A673 (cell line): Measurements from ENCODE around the gene BGN.

ENCODE experiments used
- EZH2 ChIP-seq: fragments of 200-600 bp; sonication (generic); IDR thresholded peaks from 2 replicates; pipeline ENCODE4 v1.6.1; 2017; ENCODE audit warnings: borderline replicate concordance, low read depth, mild to moderate bottlenecking, mixed read lengths, antibody characterized with exemption, low read length; ENCODE audit not compliant: poor library complexity, severe bottlenecking
- TF ChIP-seq, protein P1 (sequence below): fragments of 300-800, 200-600 bp; sonication (generic); conservative IDR thresholded peaks from 2 replicates; pipeline ENCODE4 v1.5.1; 2017; ENCODE audit warnings: low read depth, mild to moderate bottlenecking, antibody characterized with exemption, low read length, moderate library complexity, mixed read lengths

DNA sequence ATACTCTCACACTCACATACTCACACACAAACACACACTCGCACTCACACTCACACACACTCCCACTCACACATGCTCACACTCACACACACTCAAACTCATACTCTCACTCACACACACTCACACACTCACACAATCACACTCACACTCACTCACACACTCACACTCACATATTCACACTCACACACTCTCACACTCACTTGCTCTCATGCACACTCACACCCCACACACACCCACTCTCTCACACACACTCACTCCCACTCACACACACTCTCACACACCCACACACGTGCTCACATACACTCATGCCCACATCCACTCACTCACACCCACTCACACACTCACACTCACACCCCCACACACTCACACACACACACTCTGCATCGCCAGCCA lies 17.7 kb downstream of the BGN start:
- TF ChIP-seq, protein P1, sequence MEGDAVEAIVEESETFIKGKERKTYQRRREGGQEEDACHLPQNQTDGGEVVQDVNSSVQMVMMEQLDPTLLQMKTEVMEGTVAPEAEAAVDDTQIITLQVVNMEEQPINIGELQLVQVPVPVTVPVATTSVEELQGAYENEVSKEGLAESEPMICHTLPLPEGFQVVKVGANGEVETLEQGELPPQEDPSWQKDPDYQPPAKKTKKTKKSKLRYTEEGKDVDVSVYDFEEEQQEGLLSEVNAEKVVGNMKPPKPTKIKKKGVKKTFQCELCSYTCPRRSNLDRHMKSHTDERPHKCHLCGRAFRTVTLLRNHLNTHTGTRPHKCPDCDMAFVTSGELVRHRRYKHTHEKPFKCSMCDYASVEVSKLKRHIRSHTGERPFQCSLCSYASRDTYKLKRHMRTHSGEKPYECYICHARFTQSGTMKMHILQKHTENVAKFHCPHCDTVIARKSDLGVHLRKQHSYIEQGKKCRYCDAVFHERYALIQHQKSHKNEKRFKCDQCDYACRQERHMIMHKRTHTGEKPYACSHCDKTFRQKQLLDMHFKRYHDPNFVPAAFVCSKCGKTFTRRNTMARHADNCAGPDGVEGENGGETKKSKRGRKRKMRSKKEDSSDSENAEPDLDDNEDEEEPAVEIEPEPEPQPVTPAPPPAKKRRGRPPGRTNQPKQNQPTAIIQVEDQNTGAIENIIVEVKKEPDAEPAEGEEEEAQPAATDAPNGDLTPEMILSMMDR, result no peak
- TF ChIP-seq EZH2, result no peak
